Thyroid gland (tissue), 4 donors: Measurements from ENCODE around the gene KANSL1. TPM values are rescaled to one million over a fixed set of nuclear protein-coding genes. Genes with fewer than 3 reads are reported as not detected.

Source experiments
- DNase-seq, 2 donors: peaks; one replicate each; pipeline ENCODE4 v3.0.0-alpha.2; 2019
- H3K27ac ChIP-seq, 3 donors: fragments of 200-600 bp; sonication (generic); 1 replicate in 2 of 3; 2 replicates in 1 of 3; pipeline ENCODE4 v1.5.1; 2016 to 2019; ENCODE audit warnings: mild to moderate bottlenecking in 1 of 3, moderate library complexity in 1 of 3
- H3K27me3 ChIP-seq: fragments of 200-600 bp; sonication (generic); one replicate; pipeline ENCODE4 v1.5.1; 2019
- H3K36me3 ChIP-seq, 2 donors: fragments of 200-600 bp; sonication (generic); one replicate each; pipeline ENCODE4 v1.5.1; 2016 to 2019
- H3K4me1 ChIP-seq, 2 donors: fragments of 200-600 bp; sonication (generic); one replicate each; pipeline ENCODE4 v1.5.1; 2017 to 2019
- H3K4me3 ChIP-seq, 3 donors: fragments of 200-600 bp; sonication (generic); replicated peaks in 1 of 3; 1 replicate in 2 of 3; 2 replicates in 1 of 3; pipeline ENCODE4 v1.5.1; 2016; ENCODE audit warnings: mild to moderate bottlenecking in 1 of 3
- H3K9me3 ChIP-seq: fragments of 200-600 bp; sonication (generic); one replicate; pipeline ENCODE4 v1.5.1; 2017
- CTCF ChIP-seq, 6 experiments: fragments of 200-600 bp in 3 of 6; fragments of 450-650 bp in 3 of 6; sonication (generic) in 3 of 6; IDR thresholded peaks; one replicate each; pipeline ENCODE4 v1.5.1; 2016 to 2019; ENCODE audit warnings: antibody characterized with exemption in 6 of 6, mild to moderate bottlenecking in 2 of 6, inconsistent platforms in 1 of 6, moderate library complexity in 1 of 6
- POLR2A ChIP-seq, 2 donors: fragments of 450-650 bp; IDR thresholded peaks; one replicate each; pipeline ENCODE4 v1.6.1; 2017; ENCODE audit warnings: antibody characterized with exemption in 2 of 2, mild to moderate bottlenecking in 2 of 2, moderate library complexity in 1 of 2
- WGBS, 2 donors: methylation state at CpG; one replicate each; pipeline ENCODE4 v1.1.5; 2017; 5-methylcytosine and 5-hydroxymethylcytosine counted together
- intact Hi-C: fragments of 100-400 bp; cut with DNase I; formaldehyde crosslinking; loops from one replicate; pipeline ENCODE4 v1.15.1; 2023
- total RNA-seq, 4 donors: library from RNA; depleted of rRNA; stranded (reverse); fragments of >200 nt; gene quantifications; one replicate each; pipeline ENCODE4 v1.2.3, GENCODE V29; 2016

KANSL1 gene
- total RNA-seq, 4 donors from 2014 or later: 90.7 to 209 (median 124) TPM

GRCh38 chr17:46123607-46124006, 69.6 kb downstream of the KANSL1 start:
- Histone ChIP-seq H3K4me3 (no peak overlapping the region), H3K36me3 (no peaks in the 10 kb centered on the region), H3K27me3 (no peaks in the 10 kb centered on the region), H3K27ac (no peak overlapping the region), H3K4me1 (peaks cover 32 to 61% of the 10 kb centered on the region in 2 donors), H3K9me3 (no peaks in the 10 kb centered on the region)
- 95 to 96% methylated on average over 3 of the region's 3 CpGs for WGBS, 2 donors
- no peak for TF ChIP-seq CTCF (IDR thresholded peaks at IDR 0.05)
- intact Hi-C loops: no loop called here
- no peak for DNase-seq

- Histone ChIP-seq H3K27me3 (no peaks in the 10 kb centered on the region), H3K27ac (no peak overlapping the region), H3K4me1 (peaks cover 37 to 66% of the 10 kb centered on the region in 2 donors), H3K9me3 (no peaks in the 10 kb centered on the region), H3K36me3 (no peaks in the 10 kb centered on the region), H3K4me3 (no peak overlapping the region)
- intact Hi-C loops: no loop called here
- WGBS, 2 donors: 90 to 93% methylated on average over 6 of the region's 6 CpGs
- DNase-seq: no peak
- TF ChIP-seq CTCF (IDR thresholded peaks at IDR 0.05): no peak
- TF ChIP-seq POLR2A (IDR thresholded peaks at IDR 0.05): no peak
Measured at GRCh38 chr17:46122486-46122871, 70.8 kb downstream of the KANSL1 start.

- Histone ChIP-seq H3K36me3 (no peaks in the 10 kb centered on the region), H3K4me1 (peaks cover 42 to 71% of the 10 kb centered on the region in 2 donors), H3K9me3 (no peaks in the 10 kb centered on the region), H3K27me3 (no peaks in the 10 kb centered on the region), H3K4me3 (no peak overlapping the region), H3K27ac (no peak overlapping the region)
- intact Hi-C loops: no loop called here
- TF ChIP-seq POLR2A (IDR thresholded peaks at IDR 0.05) (no peak), CTCF (IDR thresholded peaks at IDR 0.05) (no peak)
- no peak for DNase-seq
- WGBS, 2 donors: 80 to 81% methylated on average over 5 of the region's 5 CpGs
Measured at GRCh38 chr17:46121841-46122485, 71.3 kb downstream of the KANSL1 start.

GRCh38 chr17:46121165-46121764, 72.0 kb downstream of the KANSL1 start:
- Histone ChIP-seq H3K9me3 (no peaks in the 10 kb centered on the region), H3K36me3 (no peaks in the 10 kb centered on the region), H3K4me1 (peaks cover 48 to 78% of the 10 kb centered on the region in 2 donors), H3K27me3 (no peaks in the 10 kb centered on the region), H3K27ac (no peak overlapping the region), H3K4me3 (no peak overlapping the region)
- intact Hi-C loops: no loop called here
- 26 to 37% methylated on average over 1 of the region's 1 CpG for WGBS, 2 donors
- no peak for TF ChIP-seq CTCF (IDR thresholded peaks at IDR 0.05)
- no peak for TF ChIP-seq POLR2A (IDR thresholded peaks at IDR 0.05)
- no peak for DNase-seq

GRCh38 chr17:46120537-46120936, 72.7 kb downstream of the KANSL1 start:
- DNase-seq: no peak
- Histone ChIP-seq H3K27ac (no peak overlapping the region), H3K36me3 (no peaks in the 10 kb centered on the region), H3K9me3 (no peaks in the 10 kb centered on the region), H3K27me3 (no peaks in the 10 kb centered on the region), H3K4me3 (no peak overlapping the region), H3K4me1 (peaks cover 55 to 80% of the 10 kb centered on the region in 2 donors)
- 91 to 94% methylated on average over 3 of the region's 3 CpGs for WGBS, 2 donors
- no peak for TF ChIP-seq POLR2A (IDR thresholded peaks at IDR 0.05)
- no peak for TF ChIP-seq CTCF (IDR thresholded peaks at IDR 0.05)
- intact Hi-C loops: no loop called here
